ENCODE results near the gene RALGDS. TPM values are rescaled to one million over a fixed set of nuclear protein-coding genes. Genes with fewer than 3 reads are reported as not detected.

Gene RALGDS
- total RNA-seq, 2 donors from 2014 or later: 27.6 to 28.3 TPM

GRCh38 chr9:133140606-133141005 is 19.6 kb upstream of the RALGDS start:
- no peak for DNase-seq (ENCODE audit: low spot score)
- intact Hi-C loops (cut with DNase I): loop anchor here in 1 of 2 donors (10.0 kb wide), 1 partner anchor 96 kb away; no protein-coding TSS in a partner anchor

DNA sequence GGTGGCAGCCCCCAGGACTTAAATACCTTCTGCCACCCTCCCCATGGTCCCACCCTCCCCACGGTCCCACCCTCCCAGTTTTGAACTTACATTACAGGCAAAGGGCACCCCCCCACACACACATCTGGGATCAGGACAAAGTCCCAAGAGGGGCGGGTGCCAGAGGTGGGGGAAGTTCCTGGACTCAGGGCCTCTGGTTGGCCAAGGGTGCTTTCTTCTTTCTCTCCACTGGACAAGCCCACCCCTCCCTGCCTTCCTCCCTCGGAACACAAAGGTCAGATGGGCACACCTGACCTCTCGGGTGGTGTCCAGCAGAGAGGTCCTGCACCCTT is 19.1 kb upstream of the RALGDS start:
- intact Hi-C loops (cut with DNase I): loop anchor here in 1 of 2 donors (10.0 kb wide), 1 partner anchor 95 kb away; no protein-coding TSS in a partner anchor
- DNase-seq (ENCODE audit: low spot score): no peak

- intact Hi-C loops (cut with DNase I): loop anchor here in 1 of 2 donors (10.0 kb wide), 1 partner anchor 95 kb away; no protein-coding TSS in a partner anchor
- DNase-seq (ENCODE audit: low spot score): no peak
Measured at GRCh38 chr9:133139246-133140173, 18.5 kb upstream of the RALGDS start.

GRCh38 chr9:133137451-133138231 is 16.6 kb upstream of the RALGDS start:
- no peak for DNase-seq (ENCODE audit: low spot score)
- intact Hi-C loops (cut with DNase I): no loop called here

GRCh38 chr9:133135146-133135745 is 14.2 kb upstream of the RALGDS start:
- DNase-seq (ENCODE audit: low spot score): peak; percentile 89
- intact Hi-C loops (cut with DNase I): no loop called here

DNA sequence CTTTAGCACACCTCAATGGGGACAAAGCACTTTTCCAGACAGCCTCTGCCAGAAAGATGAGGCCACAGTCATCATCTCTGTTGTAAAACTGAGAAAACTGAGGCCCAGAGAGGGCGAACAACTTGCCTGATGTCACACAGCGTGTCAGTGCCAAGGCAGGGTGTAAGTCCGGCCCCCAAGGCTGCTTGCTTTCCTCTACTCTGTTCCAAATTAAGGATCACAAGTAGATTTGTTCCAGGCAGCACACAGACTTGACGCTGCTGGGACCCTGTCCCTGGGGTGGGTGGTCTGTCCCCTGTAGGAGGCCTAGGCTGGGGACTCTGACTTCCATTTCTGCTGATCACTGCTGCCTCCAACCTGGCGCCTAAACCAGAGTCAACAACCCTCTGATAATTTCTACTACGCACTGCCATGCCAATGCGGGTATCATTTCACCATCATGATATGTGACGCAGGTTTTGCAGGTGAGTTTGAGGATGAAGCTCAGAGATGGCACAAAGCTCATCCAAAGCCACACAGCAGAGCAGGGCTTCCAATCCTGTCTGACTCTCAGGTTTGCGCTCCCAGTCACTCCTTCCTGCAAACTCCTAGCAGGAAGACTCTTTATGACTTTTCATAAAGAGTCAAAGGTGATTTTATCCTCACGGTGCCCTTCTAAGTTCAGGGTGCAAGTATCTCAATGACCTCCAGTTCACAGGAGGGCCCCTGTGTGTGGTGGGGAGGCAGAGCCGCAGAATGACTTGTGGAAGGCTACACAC is 13.5 kb upstream of the RALGDS start:
- no peak for DNase-seq (ENCODE audit: low spot score)
- intact Hi-C loops (cut with DNase I): no loop called here

DNA sequence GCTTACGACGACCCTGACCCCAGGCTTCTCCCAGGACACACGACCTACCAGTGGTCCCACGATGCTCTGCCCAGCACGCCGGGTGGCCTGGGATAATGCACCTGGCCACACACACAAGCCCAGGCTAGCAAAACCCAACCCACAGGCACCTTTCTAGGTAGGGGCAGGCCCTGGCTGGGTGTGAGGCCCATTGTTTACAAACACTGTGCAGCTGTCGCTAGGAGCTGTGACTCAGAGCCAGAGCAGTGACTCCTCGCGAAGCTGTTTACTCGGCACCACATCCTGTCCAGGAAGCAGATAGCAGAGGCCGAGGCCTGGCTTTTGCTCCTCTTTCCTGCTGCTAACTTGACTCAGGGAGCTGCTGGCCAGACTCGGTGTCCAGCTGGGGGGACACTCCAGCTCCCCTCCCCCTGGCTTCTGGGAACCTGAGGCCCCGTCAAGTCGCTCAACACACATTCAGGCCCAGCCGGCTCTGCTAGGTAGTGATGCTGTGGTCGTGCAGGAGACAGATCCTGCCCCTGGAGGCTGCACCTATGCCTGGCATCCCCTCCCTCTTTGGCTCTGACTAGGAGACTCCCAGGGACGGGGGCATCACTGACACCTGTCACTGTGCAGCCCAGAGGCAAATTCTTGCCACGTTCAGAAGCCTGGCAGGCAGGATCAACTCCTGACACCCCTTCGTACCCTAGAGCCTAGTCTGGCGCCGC is 12.8 kb upstream of the RALGDS start:
- intact Hi-C loops (cut with DNase I): no loop called here
- peak; percentile 96 for DNase-seq (ENCODE audit: low spot score)

DNA sequence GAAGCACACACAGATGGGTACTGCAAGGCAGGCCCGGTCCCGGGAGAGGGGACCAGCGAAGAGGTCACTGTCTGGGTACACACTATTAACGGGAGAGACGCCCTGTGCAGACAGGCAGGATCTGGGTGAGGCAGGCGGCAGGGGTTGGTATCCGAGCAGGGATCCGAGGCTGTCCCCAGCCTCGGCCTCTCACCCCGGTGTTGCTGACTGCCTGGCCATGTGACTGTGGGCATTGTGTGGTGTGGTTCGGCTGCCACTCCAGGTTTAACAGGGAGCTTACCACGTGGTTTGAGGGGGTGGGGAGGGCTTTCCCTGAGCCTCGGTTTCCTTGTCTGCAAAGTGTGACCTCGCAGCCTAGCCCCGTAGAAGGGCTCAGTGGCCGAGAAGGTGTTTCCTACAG is 11.1 kb upstream of the RALGDS start:
- DNase-seq (ENCODE audit: low spot score): no peak
- intact Hi-C loops (cut with DNase I): no loop called here

- intact Hi-C loops (cut with DNase I): no loop called here
- no peak for DNase-seq (ENCODE audit: low spot score)
Measured at GRCh38 chr9:133131506-133131905, 10.5 kb upstream of the RALGDS start.

- DNase-seq (ENCODE audit: low spot score): no peak
- intact Hi-C loops (cut with DNase I): no loop called here
Measured at GRCh38 chr9:133130685-133131244, 9.7 kb upstream of the RALGDS start.

DNA sequence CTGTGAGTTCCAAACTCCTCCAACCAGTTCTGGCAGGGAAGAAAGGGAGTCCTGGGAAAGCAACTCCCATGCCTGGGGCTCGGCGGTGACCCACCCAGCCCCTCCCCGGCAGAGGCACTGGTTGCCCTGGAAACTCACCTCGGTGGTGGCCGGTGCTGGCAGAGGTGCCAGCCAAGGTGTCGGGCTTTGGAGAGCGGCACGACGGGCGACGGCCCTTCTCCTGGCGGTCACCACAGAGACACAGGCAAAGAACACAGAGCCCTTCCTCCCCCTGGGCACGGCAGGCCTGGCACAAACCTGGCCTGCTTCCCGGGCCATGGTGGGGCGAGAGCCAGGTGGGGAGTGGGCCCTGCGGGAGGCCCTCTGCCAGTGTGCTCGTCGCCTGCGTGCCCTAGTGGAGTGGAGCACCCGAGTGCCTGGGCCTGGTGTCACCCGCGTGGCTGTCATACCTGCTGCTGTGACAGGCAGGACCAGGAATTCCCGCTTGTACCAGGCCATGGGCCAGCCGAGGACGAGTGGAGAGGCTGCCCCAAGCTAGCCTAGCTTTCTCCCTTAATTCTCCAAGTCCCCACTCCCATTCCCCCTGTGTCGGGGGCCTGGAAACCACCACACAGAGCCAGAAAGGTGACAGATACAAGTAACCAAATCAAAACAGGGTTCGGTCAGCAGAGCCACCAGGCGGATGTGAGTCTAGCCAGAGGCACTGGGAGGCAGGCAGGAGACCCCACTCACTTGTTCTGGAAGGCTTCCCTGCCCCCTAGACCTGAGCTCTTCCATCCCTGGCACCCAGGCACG is 8.2 kb upstream of the RALGDS start:
- intact Hi-C loops (cut with DNase I): no loop called here

GRCh38 chr9:133128152-133128551 is 7.1 kb upstream of the RALGDS start:
- intact Hi-C loops (cut with DNase I): no loop called here
- DNase-seq (ENCODE audit: low spot score): no peak

More for the DNA sequence above, 8.2 kb upstream of the RALGDS start:
- DNase-seq (ENCODE audit: low spot score): no peak

DNA sequence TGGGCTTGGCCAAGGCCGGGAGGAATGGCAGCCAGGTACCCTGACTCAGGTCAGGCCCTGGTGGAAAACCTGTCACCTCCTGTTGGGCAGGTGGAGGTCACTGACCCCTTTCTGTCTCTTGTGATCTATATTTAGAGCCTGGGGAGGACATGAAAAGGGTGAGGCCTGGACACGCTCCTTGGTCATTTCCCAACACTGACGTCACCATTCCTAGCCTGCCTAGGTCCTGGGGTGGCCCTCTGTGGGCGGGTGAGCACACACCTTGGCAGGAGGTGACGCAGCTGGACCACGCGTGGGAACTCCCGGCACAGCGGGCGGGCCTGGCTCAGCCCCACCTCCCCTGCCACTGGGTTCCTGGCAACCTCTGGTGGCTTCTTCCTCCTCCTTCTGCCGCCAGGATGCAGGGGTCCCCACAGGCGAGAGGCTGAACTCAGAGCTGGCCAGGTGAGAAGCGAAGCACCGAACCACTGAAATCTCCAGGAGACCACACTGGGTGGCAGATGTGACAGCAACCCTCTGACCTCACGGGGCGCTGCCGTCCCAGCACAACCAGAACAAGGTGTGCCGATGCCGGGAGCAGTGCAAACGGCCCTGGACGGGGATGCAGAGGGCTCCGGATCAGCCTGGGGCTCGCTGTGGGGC is 6.4 kb upstream of the RALGDS start:
- intact Hi-C loops (cut with DNase I): no loop called here
- DNase-seq (ENCODE audit: low spot score): no peak

DNA sequence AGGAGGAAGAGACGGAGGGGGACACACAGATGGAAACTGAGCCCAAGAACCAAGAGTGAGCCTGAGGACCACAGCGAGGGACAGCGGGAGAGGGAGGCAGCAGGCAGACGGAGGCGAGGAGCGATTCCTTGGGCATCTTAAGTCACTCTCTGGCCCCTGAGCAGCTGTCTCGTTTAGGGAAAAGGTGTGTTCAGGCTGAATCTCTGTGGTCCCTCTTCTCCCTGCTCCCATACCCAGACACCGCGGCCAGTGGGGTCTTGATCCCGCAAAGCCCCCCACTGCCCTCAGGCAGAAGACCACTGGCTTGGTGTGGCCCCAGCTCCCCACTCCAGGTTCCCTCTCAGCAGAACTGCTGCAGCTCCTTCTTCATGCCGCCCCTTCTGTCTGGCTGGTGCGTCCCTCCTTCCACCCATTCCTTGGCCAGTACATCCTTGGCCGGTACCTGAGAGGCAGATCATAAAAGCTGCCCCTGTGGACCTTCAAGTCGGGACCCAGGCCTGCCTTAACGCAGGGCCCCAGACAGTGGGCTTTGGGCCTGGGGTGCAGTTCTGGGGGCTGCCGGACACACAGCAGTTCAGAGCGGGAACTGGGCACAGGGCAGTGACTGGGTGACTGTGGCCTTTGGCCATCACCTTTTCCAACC is 5.8 kb upstream of the RALGDS start:
- intact Hi-C loops (cut with DNase I): no loop called here
- DNase-seq (ENCODE audit: low spot score): no peak

GRCh38 chr9:133125941-133126696 is 5.1 kb upstream of the RALGDS start:
- intact Hi-C loops (cut with DNase I): no loop called here
- DNase-seq (ENCODE audit: low spot score): no peak

DNA sequence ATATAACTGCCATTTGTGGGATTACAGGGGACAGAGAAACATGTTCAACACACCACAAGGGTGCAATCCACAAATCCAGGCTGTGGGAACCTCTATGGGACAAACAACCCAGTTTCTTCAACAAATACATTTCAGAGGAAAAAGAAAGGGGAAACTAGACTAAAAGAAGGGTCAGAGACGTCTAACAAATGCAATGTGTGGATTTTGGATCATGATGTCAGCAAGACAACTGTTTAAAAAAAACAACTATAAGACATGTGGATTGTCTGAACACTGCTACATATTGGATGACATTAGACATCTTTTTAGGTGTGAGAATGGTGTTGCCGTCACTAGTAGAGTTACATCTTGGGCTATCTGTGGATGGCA is 3.9 kb upstream of the RALGDS start:
- intact Hi-C loops (cut with DNase I): no loop called here
- no peak for DNase-seq (ENCODE audit: low spot score)
